GM18498 (cell line): ENCODE data around the gene MRGPRE.

Experiments
- ATAC-seq: cut with Tn5 transposase; IDR thresholded peaks from one replicate; pipeline ENCODE4 v1.9.1; 2021; ENCODE audit warnings: mild to moderate bottlenecking, moderate library complexity; ENCODE audit not compliant: unreplicated experiment

MRGPRE gene

GRCh38 chr11:3226846-3227567, 5.2 kb downstream of the MRGPRE start:
- no peak for ATAC-seq

GRCh38 chr11:3225826-3226750, 6.1 kb downstream of the MRGPRE start:
- no peak for ATAC-seq

- no peak for ATAC-seq
Observed at GRCh38 chr11:3225159-3225758, 7.0 kb downstream of the MRGPRE start.

- no peak for ATAC-seq
Observed at GRCh38 chr11:3224401-3225057, 7.7 kb downstream of the MRGPRE start.

GRCh38 chr11:3223932-3224381, 8.3 kb downstream of the MRGPRE start:
- ATAC-seq = no peak

- ATAC-seq = no peak
Observed at GRCh38 chr11:3222941-3223915, 9.0 kb downstream of the MRGPRE start.

- ATAC-seq = no peak
Observed at GRCh38 chr11:3222003-3222855, 10.0 kb downstream of the MRGPRE start.

GRCh38 chr11:3221408-3222002, 10.7 kb downstream of the MRGPRE start:
- no peak for ATAC-seq

GRCh38 chr11:3220521-3221407, 11.5 kb downstream of the MRGPRE start:
- no peak for ATAC-seq

GRCh38 chr11:3220101-3220500, 12.1 kb downstream of the MRGPRE start:
- no peak for ATAC-seq

GRCh38 chr11:3219281-3219892, 12.8 kb downstream of the MRGPRE start:
- ATAC-seq = no peak

GRCh38 chr11:3218483-3219280, 13.5 kb downstream of the MRGPRE start, which contains the start of gene MRGPRG:
Gene MRGPRG (minus strand): TSS chr11:3218813. CDS start chr11:3218813, 0 bp downstream.
- ATAC-seq = no peak

GRCh38 chr11:3217818-3218482, 14.3 kb downstream of the MRGPRE start:
- ATAC-seq = no peak

- no peak for ATAC-seq
Observed at GRCh38 chr11:3216027-3216525, 16.1 kb downstream of the MRGPRE start.

- no peak for ATAC-seq
Observed at GRCh38 chr11:3215346-3216026, 16.7 kb downstream of the MRGPRE start.
